Stimulated activated CD8-positive, alpha-beta memory T cell treated with anti-CD3 and anti-CD28 coated beads, Interleukin-12 subunit alpha, Interleukin-12 subunit beta, amount 100 ng/mL, for 1 hour (primary cell): ENCODE measurements around the gene DHX36.

Experiments
- DNase-seq: peaks from one replicate; pipeline ENCODE4 v3.0.0-alpha.2; 2020; ENCODE audit warnings: low read depth

Gene DHX36

GRCh38 chr3:154280161-154280560, 44.1 kb downstream of the DHX36 start:
- no peak for DNase-seq

- no peak for DNase-seq
Observed at GRCh38 chr3:154275965-154276364, 48.3 kb downstream of the DHX36 start.

GRCh38 chr3:154275292-154275691, 49.0 kb downstream of the DHX36 start:
- no peak for DNase-seq

GRCh38 chr3:154274348-154274747, 49.9 kb downstream of the DHX36 start:
- no peak for DNase-seq

GRCh38 chr3:154273381-154273780, 50.9 kb downstream of the DHX36 start:
- DNase-seq, result no peak

GRCh38 chr3:154254527-154254926, 69.8 kb downstream of the DHX36 start:
- no peak for DNase-seq

GRCh38 chr3:154252759-154253638, 71.3 kb downstream of the DHX36 start:
- DNase-seq, result peak; percentile 37

GRCh38 chr3:154251610-154252009, 72.7 kb downstream of the DHX36 start:
- no peak for DNase-seq

- DNase-seq, result no peak
Observed at GRCh38 chr3:154250291-154250690, 74.0 kb downstream of the DHX36 start.

- no peak for DNase-seq
Observed at GRCh38 chr3:154247806-154248415, 76.4 kb downstream of the DHX36 start.

GRCh38 chr3:154244644-154245043, 79.6 kb downstream of the DHX36 start:
- no peak for DNase-seq

GRCh38 chr3:154243353-154243752, 80.9 kb downstream of the DHX36 start:
- DNase-seq, result no peak

GRCh38 chr3:154242766-154243165, 81.5 kb downstream of the DHX36 start:
- no peak for DNase-seq

- no peak for DNase-seq
Observed at GRCh38 chr3:154241496-154241895, 82.8 kb downstream of the DHX36 start.

GRCh38 chr3:154240235-154240634, 84.1 kb downstream of the DHX36 start:
- DNase-seq, result no peak

GRCh38 chr3:154236331-154236730, 88.0 kb downstream of the DHX36 start:
- no peak for DNase-seq

GRCh38 chr3:154235330-154235729, 89.0 kb downstream of the DHX36 start:
- no peak for DNase-seq

GRCh38 chr3:154229217-154229590, 95.1 kb downstream of the DHX36 start:
- DNase-seq, result no peak

GRCh38 chr3:154228561-154229216, 95.6 kb downstream of the DHX36 start:
- no peak for DNase-seq

- no peak for DNase-seq
Observed at GRCh38 chr3:154227531-154227930, 96.8 kb downstream of the DHX36 start.

- no peak for DNase-seq
Observed at GRCh38 chr3:154225536-154225935, 98.8 kb downstream of the DHX36 start.

- DNase-seq, result no peak
Observed at GRCh38 chr3:154224866-154225265, 99.4 kb downstream of the DHX36 start.

- no peak for DNase-seq
Observed at GRCh38 chr3:154224366-154224765, 99.9 kb downstream of the DHX36 start.
